ENCODE data around the gene TTLL1. TPM values are rescaled to one million over a fixed set of nuclear protein-coding genes. Genes with fewer than 3 reads are reported as not detected.

TTLL1 gene
- total and polyA plus RNA-seq, 4 donors, result 0.50 to 2.2 (median 1.1) TPM

- H3K27ac ChIP-seq (ENCODE audit: low read depth in 1 of 2, low read length in 2 of 2), result no peak within 1 kb of the TSS
- no peaks in the 10 kb centered on the region for H3K9me3 ChIP-seq (ENCODE audit: control insufficient read depth in 4 of 4, low read length in 3 of 4)
- TF ChIP-seq RAD21 (IDR thresholded peaks at IDR 0.05) (peak in 1 of 2 donors; percentile 32), NR2F2 (IDR thresholded peaks at IDR 0.05) (no peak), HNF4A (conservative IDR thresholded peaks at IDR 0.05) (peak in 1 of 2 donors; percentile 12), FOXA1 (IDR thresholded peaks at IDR 0.05) (no peak), EGR1 (IDR thresholded peaks at IDR 0.05; ENCODE audit: low read depth in 2 of 2) (no peak), FOXA2 (IDR thresholded peaks at IDR 0.05) (no peak), MAX (IDR thresholded peaks at IDR 0.05) (no peak)
- peak; percentile 45 for DNase-seq (ENCODE audit: low spot score)
- peak within 1 kb of the TSS; percentile 12 to 31 for H3K9ac ChIP-seq (ENCODE audit: low read depth in 1 of 2, low read length in 2 of 2)
- no peaks in the 10 kb centered on the region for H3K36me3 ChIP-seq (ENCODE audit: control insufficient read depth in 4 of 4, insufficient read depth in 3 of 4, low read depth in 1 of 4, low read length in 3 of 4)
- H3K4me3 ChIP-seq (ENCODE audit: low read depth in 1 of 3, low read length in 3 of 3), result peak within 1 kb of the TSS; percentile 35 to 60 (median 37)
- WGBS, result under 1% methylated on average over 49 of the region's 49 CpGs
- H3K27me3 ChIP-seq (ENCODE audit: control insufficient read depth in 4 of 4, insufficient read depth in 4 of 4, low read length in 3 of 4), result no peaks in the 10 kb centered on the region
- H3K4me1 ChIP-seq (ENCODE audit: control insufficient read depth in 4 of 4, insufficient read depth in 4 of 4, low read length in 3 of 4), result peaks cover 8 to 23% (median 17%) of the 10 kb centered on the region in 4 donors
Observed at GRCh38 chr22:43110444-43110926, 21.3 kb upstream of the TTLL1 start, which contains the start of gene BIK. TSS of gene BIK (plus strand) at chr22:43110750. CDS start at chr22:43124023, 13,273 bp downstream.

GRCh38 chr22:43109921-43110443, 20.8 kb upstream of the TTLL1 start:
- DNase-seq (ENCODE audit: low spot score), result no peak

More at GRCh38 chr22:43109921-43110443, 20.8 kb upstream of the TTLL1 start:
- H3K9me3 ChIP-seq (ENCODE audit: control insufficient read depth in 4 of 4, low read length in 3 of 4), result no peaks in the 10 kb centered on the region
- no peaks in the 10 kb centered on the region for H3K36me3 ChIP-seq (ENCODE audit: control insufficient read depth in 4 of 4, insufficient read depth in 3 of 4, low read depth in 1 of 4, low read length in 3 of 4)
- no peaks in the 10 kb centered on the region for H3K27me3 ChIP-seq (ENCODE audit: control insufficient read depth in 4 of 4, insufficient read depth in 4 of 4, low read length in 3 of 4)
- peak overlapping the region in 1 of 2 donors; percentile 31 for H3K9ac ChIP-seq (ENCODE audit: low read depth in 1 of 2, low read length in 2 of 2)
- 14% methylated on average over 32 of the region's 32 CpGs for WGBS
- peak overlapping the region; percentile 35 to 60 (median 37) for H3K4me3 ChIP-seq (ENCODE audit: low read depth in 1 of 3, low read length in 3 of 3)
- no peak overlapping the region for H3K27ac ChIP-seq (ENCODE audit: low read depth in 1 of 2, low read length in 2 of 2)
- H3K4me1 ChIP-seq (ENCODE audit: control insufficient read depth in 4 of 4, insufficient read depth in 4 of 4, low read length in 3 of 4), result peaks cover 8 to 20% (median 16%) of the 10 kb centered on the region in 4 donors
- TF ChIP-seq NR2F2 (IDR thresholded peaks at IDR 0.05) (no peak), ATF3 (IDR thresholded peaks at IDR 0.05) (no peak), HNF4G (IDR thresholded peaks at IDR 0.05) (no peak), JUND (IDR thresholded peaks at IDR 0.05) (no peak), REST (IDR thresholded peaks at IDR 0.05) (no peak), GABPA (IDR thresholded peaks at IDR 0.05 in 1 of 2, conservative IDR thresholded peaks at IDR 0.05 in 1 of 2) (no peak), RAD21 (IDR thresholded peaks at IDR 0.05) (no peak), RXRA (IDR thresholded peaks at IDR 0.05) (no peak), FOXA1 (IDR thresholded peaks at IDR 0.05) (no peak), HNF4A (conservative IDR thresholded peaks at IDR 0.05) (no peak), SP1 (IDR thresholded peaks at IDR 0.05) (no peak), CTCF (IDR thresholded peaks at IDR 0.05; ENCODE audit: low read depth, low read length, missing input control) (no peak), FOXA2 (IDR thresholded peaks at IDR 0.05) (no peak), MAX (IDR thresholded peaks at IDR 0.05) (no peak), ZBTB33 (IDR thresholded peaks at IDR 0.05) (no peak), TAF1 (conservative IDR thresholded peaks at IDR 0.05) (no peak)

All from liver (tissue), 9 donors.